HCT116 (cell line): ENCODE data around the gene CALD1. TPM values are rescaled to one million over a fixed set of nuclear protein-coding genes. Genes with fewer than 3 reads are reported as not detected.

ENCODE experiments used
- ATAC-seq: fragments of 200-7000 bp; cut with Tn5 transposase; 2 replicates; pipeline ENCODE4 v1.9.1; 2020; ENCODE audit warnings: mild to moderate bottlenecking, moderate library complexity
- BruUV-seq: library from RNA; stranded (reverse); fragments of 400-500 nt; replicated peaks from 2 replicates; lab custom pipeline; 2021; lab: Mats Ljungman, UMichigan
- CTCF ChIA-PET: fragments of 300-600 bp; sonication (Branson Sonifier 250); formaldehyde crosslinking; loops from one replicate; lab custom pipeline; 2021; ENCODE audit warnings: antibody characterized with exemption; lab: Charles Lee
- POLR2A ChIA-PET: fragments of 300-600, 350-600 bp; sonication (Branson Sonifier 250); formaldehyde crosslinking; loops from one replicate; lab custom pipeline; 2021; ENCODE audit warnings: antibody characterized with exemption; lab: Charles Lee
- RAD21 ChIA-PET, 2 experiments: fragments of 300-600 bp; sonication (Branson Sonifier 250); formaldehyde crosslinking; loops; one replicate each; lab custom pipeline; 2023; ENCODE audit warnings: low total read pairs in 2 of 2; ENCODE audit not compliant: uncharacterized antibody in 2 of 2, unreplicated experiment in 2 of 2, low non-redundant PET in 1 of 2; lab: Charles Lee
- DNase-seq: peaks from one replicate; pipeline ENCODE4 v3.0.0-alpha.2; 2010; ENCODE audit warnings: low read depth, low spot score
- H2AFZ ChIP-seq: fragments of 200-600 bp; shearing (Covaris generic), sonication (generic); 2 replicates; pipeline ENCODE4 v1.6.1; 2017; ENCODE audit warnings: low read depth, mixed run types, mixed read lengths, antibody characterized with exemption, low read length; ENCODE audit not compliant: poor library complexity, severe bottlenecking
- H3K27ac ChIP-seq: 2 replicates; pipeline ENCODE4 v1.5.1; 2012; ENCODE audit warnings: low read depth, low read length
- H3K27me3 ChIP-seq: fragments of 200-600 bp; sonication (generic); 2 replicates; pipeline ENCODE4 v1.6.1; 2016; ENCODE audit warnings: mixed run types, low read length, mixed read lengths; ENCODE audit not compliant: insufficient read depth
- H3K36me3 ChIP-seq, 2 experiments: fragments of 200-500 bp in 1 of 2; fragments of 200-600 bp in 1 of 2; sonication (Bioruptor generic) in 1 of 2; sonication (generic) in 1 of 2; 2 replicates each; pipeline versions ENCODE4 v1.5.1 to v1.6.1; 2014 to 2016; ENCODE audit warnings: low read length in 2 of 2, inconsistent platforms in 1 of 2, mixed read lengths in 1 of 2, mixed run types in 1 of 2; ENCODE audit not compliant: insufficient read depth in 2 of 2, control insufficient read depth in 1 of 2
- H3K4me1 ChIP-seq, 2 experiments: fragments of 200-600 bp in 1 of 2; sonication (generic) in 1 of 2; 2 replicates each; pipeline versions ENCODE4 v1.5.1 to v1.6.1; 2012 to 2017; ENCODE audit warnings: low read length in 2 of 2, inconsistent platforms in 1 of 2, mild to moderate bottlenecking in 1 of 2, mixed read lengths in 1 of 2, mixed run types in 1 of 2, moderate library complexity in 1 of 2; ENCODE audit not compliant: insufficient read depth in 2 of 2, control insufficient read depth in 1 of 2
- H3K4me2 ChIP-seq: fragments of 200-600 bp; sonication (generic); 2 replicates; pipeline ENCODE4 v1.6.1; 2017; ENCODE audit warnings: mixed run types, low read length, mixed read lengths
- H3K4me3 ChIP-seq, 2 experiments: fragments of 200-600 bp in 1 of 2; sonication (generic) in 1 of 2; replicated peaks in 1 of 2; 2 replicates each; pipeline ENCODE4 v1.5.1; 2011 to 2016; ENCODE audit warnings: low read length in 2 of 2, control low read depth in 1 of 2, low read depth in 1 of 2, mild to moderate bottlenecking in 1 of 2, mixed read lengths in 1 of 2, mixed run types in 1 of 2
- H3K79me2 ChIP-seq: fragments of 200-600 bp; sonication (generic); 2 replicates; pipeline ENCODE4 v1.6.1; 2017; ENCODE audit warnings: mild to moderate bottlenecking, mixed run types, low read length, moderate library complexity, mixed read lengths; ENCODE audit not compliant: insufficient read depth
- H3K9ac ChIP-seq: fragments of 200-600 bp; sonication (generic); 2 replicates; pipeline ENCODE4 v1.6.1; 2016; ENCODE audit warnings: low read length, mixed read lengths
- H3K9me2 ChIP-seq: fragments of 200-600 bp; sonication (generic), shearing (Covaris generic); 2 replicates; pipeline ENCODE4 v1.6.1; 2017; ENCODE audit warnings: mixed run types, mild to moderate bottlenecking, moderate library complexity; ENCODE audit not compliant: insufficient read depth
- H3K9me3 ChIP-seq, 2 experiments: fragments of 200-500 bp in 1 of 2; fragments of 200-600 bp in 1 of 2; sonication (Bioruptor generic) in 1 of 2; sonication (generic) in 1 of 2; 2 replicates each; pipeline ENCODE4 v1.6.1; 2014 to 2017; ENCODE audit warnings: low read length in 2 of 2, mixed read lengths in 2 of 2, inconsistent platforms in 1 of 2, low read depth in 1 of 2, mild to moderate bottlenecking in 1 of 2, mixed run types in 1 of 2, moderate library complexity in 1 of 2; ENCODE audit not compliant: control insufficient read depth in 1 of 2, insufficient read depth in 1 of 2
- H4K20me1 ChIP-seq: fragments of 200-600 bp; sonication (generic), shearing (Covaris generic); 2 replicates; pipeline ENCODE4 v1.6.1; 2017; ENCODE audit warnings: mixed run types, mild to moderate bottlenecking, moderate library complexity; ENCODE audit not compliant: insufficient read depth
- CBX3 ChIP-seq: IDR thresholded peaks from 2 replicates; pipeline ENCODE4 v1.6.1; 2012; ENCODE audit warnings: low read depth
- CEBPB ChIP-seq: IDR thresholded peaks from 2 replicates; pipeline ENCODE4 v1.6.1; 2012; ENCODE audit warnings: low read depth
- EGR1 ChIP-seq: IDR thresholded peaks from 2 replicates; pipeline ENCODE4 v1.6.1; 2012; ENCODE audit warnings: low read depth
- ELF1 ChIP-seq: IDR thresholded peaks from 2 replicates; pipeline ENCODE4 v1.6.1; 2012; ENCODE audit warnings: low read depth, borderline replicate concordance
- EZH2 ChIP-seq: fragments of 200-600 bp; sonication (generic); IDR thresholded peaks from 2 replicates; pipeline ENCODE4 v1.6.1; 2017; ENCODE audit warnings: antibody characterized with exemption, mixed run types
- EZH2phosphoT487 ChIP-seq: fragments of 200-600 bp; IDR thresholded peaks from 2 replicates; pipeline ENCODE4 v1.6.1; 2018; ENCODE audit warnings: antibody characterized with exemption, borderline replicate concordance
- FOSL1 ChIP-seq: IDR thresholded peaks from 2 replicates; pipeline ENCODE4 v1.6.1; 2012; ENCODE audit warnings: low read depth
- JUND ChIP-seq: IDR thresholded peaks from 2 replicates; pipeline ENCODE4 v1.6.1; 2012
- POLR2A ChIP-seq: IDR thresholded peaks from 2 replicates; pipeline ENCODE4 v1.7.0; 2011; ENCODE audit warnings: borderline replicate concordance; ENCODE audit not compliant: insufficient read depth, insufficient read length; ENCODE audit errors: extremely low read depth
- POLR2AphosphoS5 ChIP-seq: IDR thresholded peaks from 2 replicates; pipeline ENCODE4 v1.6.1; 2011; ENCODE audit warnings: mild to moderate bottlenecking, low read depth, low read length, moderate library complexity
- RAD21 ChIP-seq: IDR thresholded peaks from 2 replicates; pipeline ENCODE4 v1.6.1; 2012; ENCODE audit warnings: low read depth, mild to moderate bottlenecking
- SIN3A ChIP-seq: IDR thresholded peaks from 2 replicates; pipeline ENCODE4 v1.6.1; 2012; ENCODE audit warnings: low read depth
- SP1 ChIP-seq: IDR thresholded peaks from 2 replicates; pipeline ENCODE4 v1.6.1; 2012; ENCODE audit warnings: low read depth
- SRF ChIP-seq: IDR thresholded peaks from 2 replicates; pipeline ENCODE4 v1.6.1; 2012; ENCODE audit warnings: low read depth
- TCF7L2 ChIP-seq: IDR thresholded peaks from 2 replicates; pipeline ENCODE4 v1.7.0; 2011; ENCODE audit warnings: borderline replicate concordance, inconsistent platforms; ENCODE audit not compliant: insufficient read depth, insufficient read length; ENCODE audit errors: extremely low read depth
- ZBTB33 ChIP-seq: IDR thresholded peaks from 2 replicates; pipeline ENCODE4 v1.6.1; 2011; ENCODE audit warnings: mild to moderate bottlenecking, low read length, moderate library complexity; ENCODE audit not compliant: insufficient replicate concordance; ENCODE audit errors: extremely low read depth
- ZFX ChIP-seq: fragments of 450-650 bp; IDR thresholded peaks from 2 replicates; pipeline ENCODE4 v1.6.1; 2017
- ZNF274 ChIP-seq: fragments of 200-500 bp; sonication (Bioruptor generic); IDR thresholded peaks from 2 replicates; pipeline ENCODE4 v1.6.1; 2014; ENCODE audit warnings: mild to moderate bottlenecking, low read depth, low read length, inconsistent platforms
- intact Hi-C: fragments of 100-400 bp; cut with micrococcal nuclease; formaldehyde crosslinking; loops from 2 replicates; pipeline ENCODE4 v1.10.0; 2022
- total RNA-seq: library from RNA; stranded (reverse); gene quantifications from one replicate; pipeline ENCODE4 v1.2.1, GENCODE V29; 2021; ENCODE audit not compliant: unreplicated experiment
- TF ChIP-seq, protein P1 (sequence below), 3 experiments: fragments of 200-600 bp in 1 of 3; sonication (generic) in 1 of 3; IDR thresholded peaks in 2 of 3; conservative IDR thresholded peaks in 1 of 3; 2 replicates each; pipeline ENCODE4 v1.5.1; 2012 to 2017; ENCODE audit warnings: low read depth in 2 of 3, low read length in 2 of 3, antibody characterized with exemption in 1 of 3, borderline replicate concordance in 1 of 3, control low read depth in 1 of 3, mild to moderate bottlenecking in 1 of 3, mixed read lengths in 1 of 3, mixed run types in 1 of 3, moderate library complexity in 1 of 3; ENCODE audit not compliant: insufficient read depth in 1 of 3
- TF ChIP-seq, protein P2 (sequence below): IDR thresholded peaks from 2 replicates; pipeline ENCODE4 v1.6.1; 2012; ENCODE audit warnings: low read depth

Gene CALD1
- total RNA-seq, 1 experiment from 2014 or later = 66.8 TPM

DNA sequence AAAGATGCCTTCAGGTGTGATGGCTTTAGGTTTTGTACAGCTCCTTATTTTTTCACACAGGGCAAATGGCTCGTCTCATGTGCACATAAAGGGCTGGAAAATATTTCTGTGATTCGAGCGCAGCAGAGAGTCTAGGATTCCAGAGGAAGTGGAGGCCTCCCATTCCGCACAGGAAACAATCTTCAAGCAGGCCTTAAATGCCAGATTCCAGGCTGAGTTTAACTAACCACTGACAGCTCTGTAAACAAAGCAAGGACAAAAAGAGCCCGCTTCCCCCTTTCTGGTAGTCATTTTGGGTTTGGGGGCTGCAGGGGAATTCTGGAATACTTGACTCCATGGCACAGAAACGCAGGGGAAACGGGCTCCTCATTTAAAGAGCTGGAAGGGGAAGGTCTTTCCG lies 87.2 kb downstream of the CALD1 start:
- intact Hi-C loops = no loop called here
- Histone ChIP-seq H3K79me2 (no peaks in the 10 kb centered on the region), H3K9ac (no peak overlapping the region), H3K4me1 (no peaks in the 10 kb centered on the region), H4K20me1 (no peaks in the 10 kb centered on the region), H3K9me3 (no peaks in the 10 kb centered on the region), H2AFZ (no peak overlapping the region), H3K9me2 (no peaks in the 10 kb centered on the region), H3K27me3 (no peaks in the 10 kb centered on the region), H3K36me3 (no peaks in the 10 kb centered on the region), H3K4me3 (no peak overlapping the region), H3K27ac (no peak overlapping the region), H3K4me2 (no peak overlapping the region)
- TF ChIP-seq SIN3A (no peak), POLR2A (no peak), ZBTB33 (no peak), RAD21 (no peak), ZNF274 (no peak), ZFX (no peak), JUND (no peak), FOSL1 (no peak), CEBPB (no peak), TCF7L2 (no peak), SP1 (no peak), EZH2phosphoT487 (no peak), CBX3 (no peak), EGR1 (no peak), ELF1 (no peak), POLR2AphosphoS5 (no peak), SRF (no peak), EZH2 (no peak)
- TF ChIP-seq, protein P1, sequence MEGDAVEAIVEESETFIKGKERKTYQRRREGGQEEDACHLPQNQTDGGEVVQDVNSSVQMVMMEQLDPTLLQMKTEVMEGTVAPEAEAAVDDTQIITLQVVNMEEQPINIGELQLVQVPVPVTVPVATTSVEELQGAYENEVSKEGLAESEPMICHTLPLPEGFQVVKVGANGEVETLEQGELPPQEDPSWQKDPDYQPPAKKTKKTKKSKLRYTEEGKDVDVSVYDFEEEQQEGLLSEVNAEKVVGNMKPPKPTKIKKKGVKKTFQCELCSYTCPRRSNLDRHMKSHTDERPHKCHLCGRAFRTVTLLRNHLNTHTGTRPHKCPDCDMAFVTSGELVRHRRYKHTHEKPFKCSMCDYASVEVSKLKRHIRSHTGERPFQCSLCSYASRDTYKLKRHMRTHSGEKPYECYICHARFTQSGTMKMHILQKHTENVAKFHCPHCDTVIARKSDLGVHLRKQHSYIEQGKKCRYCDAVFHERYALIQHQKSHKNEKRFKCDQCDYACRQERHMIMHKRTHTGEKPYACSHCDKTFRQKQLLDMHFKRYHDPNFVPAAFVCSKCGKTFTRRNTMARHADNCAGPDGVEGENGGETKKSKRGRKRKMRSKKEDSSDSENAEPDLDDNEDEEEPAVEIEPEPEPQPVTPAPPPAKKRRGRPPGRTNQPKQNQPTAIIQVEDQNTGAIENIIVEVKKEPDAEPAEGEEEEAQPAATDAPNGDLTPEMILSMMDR (IDR thresholded peaks at IDR 0.05 in 2 of 3, conservative IDR thresholded peaks at IDR 0.05 in 1 of 3; ENCODE audit: borderline replicate concordance in 1 of 3, insufficient read depth in 1 of 3, low read depth in 2 of 3, low read length in 2 of 3) = no peak
- TF ChIP-seq, protein P2, sequence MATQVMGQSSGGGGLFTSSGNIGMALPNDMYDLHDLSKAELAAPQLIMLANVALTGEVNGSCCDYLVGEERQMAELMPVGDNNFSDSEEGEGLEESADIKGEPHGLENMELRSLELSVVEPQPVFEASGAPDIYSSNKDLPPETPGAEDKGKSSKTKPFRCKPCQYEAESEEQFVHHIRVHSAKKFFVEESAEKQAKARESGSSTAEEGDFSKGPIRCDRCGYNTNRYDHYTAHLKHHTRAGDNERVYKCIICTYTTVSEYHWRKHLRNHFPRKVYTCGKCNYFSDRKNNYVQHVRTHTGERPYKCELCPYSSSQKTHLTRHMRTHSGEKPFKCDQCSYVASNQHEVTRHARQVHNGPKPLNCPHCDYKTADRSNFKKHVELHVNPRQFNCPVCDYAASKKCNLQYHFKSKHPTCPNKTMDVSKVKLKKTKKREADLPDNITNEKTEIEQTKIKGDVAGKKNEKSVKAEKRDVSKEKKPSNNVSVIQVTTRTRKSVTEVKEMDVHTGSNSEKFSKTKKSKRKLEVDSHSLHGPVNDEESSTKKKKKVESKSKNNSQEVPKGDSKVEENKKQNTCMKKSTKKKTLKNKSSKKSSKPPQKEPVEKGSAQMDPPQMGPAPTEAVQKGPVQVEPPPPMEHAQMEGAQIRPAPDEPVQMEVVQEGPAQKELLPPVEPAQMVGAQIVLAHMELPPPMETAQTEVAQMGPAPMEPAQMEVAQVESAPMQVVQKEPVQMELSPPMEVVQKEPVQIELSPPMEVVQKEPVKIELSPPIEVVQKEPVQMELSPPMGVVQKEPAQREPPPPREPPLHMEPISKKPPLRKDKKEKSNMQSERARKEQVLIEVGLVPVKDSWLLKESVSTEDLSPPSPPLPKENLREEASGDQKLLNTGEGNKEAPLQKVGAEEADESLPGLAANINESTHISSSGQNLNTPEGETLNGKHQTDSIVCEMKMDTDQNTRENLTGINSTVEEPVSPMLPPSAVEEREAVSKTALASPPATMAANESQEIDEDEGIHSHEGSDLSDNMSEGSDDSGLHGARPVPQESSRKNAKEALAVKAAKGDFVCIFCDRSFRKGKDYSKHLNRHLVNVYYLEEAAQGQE = no peak
- ChIA-PET POLR2A (no interaction called here), CTCF (no interaction called here), RAD21 (no interaction called here)
- no TSS peak for BruUV-seq
- DNase-seq (no peak), ATAC-seq (no peak)
